CD4-positive, alpha-beta T cell treated with Interleukin-15 for 4 hours (primary cell): Measurements from ENCODE around the gene MAP7D3.
"Not testable (repeated sequence)": the region's sequence is repeated elsewhere in the genome, so short reads cannot be mapped to it uniquely, and the experiment has no call there.

ENCODE experiments used
- DNase-seq: peaks from one replicate; pipeline ENCODE4 v3.0.0-alpha.2; 2020; ENCODE audit warnings: low spot score

MAP7D3 gene

DNA sequence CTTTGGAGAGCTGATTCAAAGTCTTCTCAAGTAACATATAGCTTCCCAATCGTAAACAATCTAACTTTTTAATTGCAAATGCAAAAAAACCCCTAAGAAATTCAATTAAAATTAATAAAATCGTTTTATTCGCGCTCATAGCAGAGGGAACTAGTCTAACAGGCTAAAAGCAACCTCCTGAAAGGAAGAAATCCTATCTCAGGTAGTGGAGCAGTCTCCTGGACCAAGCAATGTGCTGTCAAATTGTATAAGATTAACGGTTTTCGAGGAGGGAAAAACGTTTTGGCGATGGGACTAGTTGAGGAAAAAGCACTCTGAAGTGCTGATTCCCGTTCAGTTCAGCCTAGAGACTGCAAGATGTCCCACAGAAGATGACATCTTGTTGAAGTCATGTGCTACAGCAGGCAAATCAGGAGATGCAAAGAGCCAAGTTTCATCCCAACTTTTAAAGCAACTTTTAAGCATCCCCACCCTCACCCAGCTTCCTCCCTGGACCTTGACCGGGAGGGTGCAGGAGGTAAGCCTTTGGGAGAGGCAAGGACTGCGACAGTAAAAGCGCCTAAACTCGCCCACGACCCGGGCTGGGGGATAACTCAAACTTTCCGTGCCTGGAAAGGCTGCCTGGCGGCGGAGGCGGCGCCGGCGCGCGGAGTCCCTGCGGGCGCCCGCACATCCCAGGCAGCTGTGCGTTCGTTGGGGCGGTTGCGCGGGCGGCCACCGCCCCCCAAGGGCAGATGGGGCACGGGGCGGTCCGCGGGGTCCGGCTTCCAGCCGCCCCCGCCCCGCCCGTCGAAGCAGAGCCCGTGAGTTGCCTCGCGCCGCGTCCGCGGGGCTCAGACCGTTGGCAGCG lies 784 bp downstream of the MAP7D3 start:
- DNase-seq: no peak

DNA sequence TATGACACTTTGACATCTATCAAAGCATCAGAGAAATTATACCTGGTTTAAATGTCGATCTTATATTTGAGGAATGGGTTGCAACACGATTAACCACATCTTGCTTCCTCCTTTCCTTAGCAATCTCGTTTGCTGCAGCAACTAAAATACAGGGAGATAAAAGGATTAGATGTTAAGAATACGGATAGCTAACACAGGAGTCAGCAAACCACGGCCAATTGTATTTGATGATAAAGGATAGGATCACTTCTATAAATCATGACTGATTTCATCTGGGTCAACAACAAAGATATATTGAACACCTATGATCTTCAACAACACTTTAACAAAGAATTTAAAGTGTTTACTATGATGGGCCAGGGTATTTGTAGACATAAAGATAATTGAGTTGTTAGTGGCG lies 5.0 kb downstream of the MAP7D3 start:
- no peak for DNase-seq

DNA sequence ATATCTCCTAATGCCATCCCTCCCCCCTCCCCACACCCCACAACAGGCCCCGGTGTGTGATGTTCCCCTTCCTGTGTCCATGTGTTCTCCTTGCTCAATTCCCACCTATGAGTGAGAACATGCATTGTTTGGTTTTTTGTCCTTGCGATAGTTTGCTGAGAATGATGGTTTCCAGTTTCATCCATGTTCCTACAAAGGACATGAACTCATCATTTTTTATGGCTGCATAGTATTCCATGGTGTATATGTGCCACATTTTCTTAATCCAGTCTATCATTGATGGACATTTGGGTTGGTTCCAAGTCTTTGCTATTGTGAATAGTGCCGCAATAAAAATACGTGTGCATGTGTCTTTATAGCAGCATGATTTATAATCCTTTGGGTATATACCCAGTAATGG lies 13.4 kb downstream of the MAP7D3 start:
- DNase-seq: not testable (repeated sequence)

DNA sequence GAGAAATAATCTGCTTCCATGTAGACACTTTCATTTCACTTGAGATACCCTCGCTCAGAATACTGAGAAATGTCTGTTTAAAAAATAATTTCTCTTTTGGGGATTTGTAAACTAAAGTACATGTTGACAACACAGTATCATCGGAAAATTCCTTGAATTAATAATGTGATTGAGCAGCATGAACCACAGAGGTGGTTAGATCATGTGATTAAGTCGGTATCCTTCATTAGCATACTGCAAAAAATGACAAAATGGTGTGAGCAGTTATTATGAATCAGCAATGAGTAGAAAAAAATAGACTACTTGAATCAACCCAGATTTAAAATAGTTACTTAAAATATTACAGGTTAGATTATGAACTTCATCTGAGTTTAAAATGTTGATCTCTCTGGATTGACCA lies 14.1 kb downstream of the MAP7D3 start:
- DNase-seq: peak; percentile 25

DNA sequence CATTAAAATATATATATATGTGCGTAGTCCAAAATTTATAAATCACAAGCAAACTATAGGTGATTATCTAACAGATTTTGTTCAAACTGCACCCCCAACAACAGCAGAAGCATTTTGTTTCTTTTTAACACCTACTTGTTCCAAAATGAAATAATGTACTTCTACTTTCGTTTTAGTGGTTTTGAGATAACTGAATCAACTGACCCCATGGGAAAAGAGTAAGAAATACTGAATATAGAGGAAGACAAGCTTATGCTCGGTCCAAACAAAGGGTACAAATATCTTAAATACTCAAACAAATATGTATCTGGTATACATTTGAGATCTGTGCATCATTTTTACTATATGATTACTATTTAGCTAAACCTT lies 22.4 kb downstream of the MAP7D3 start:
- DNase-seq: no peak

DNA sequence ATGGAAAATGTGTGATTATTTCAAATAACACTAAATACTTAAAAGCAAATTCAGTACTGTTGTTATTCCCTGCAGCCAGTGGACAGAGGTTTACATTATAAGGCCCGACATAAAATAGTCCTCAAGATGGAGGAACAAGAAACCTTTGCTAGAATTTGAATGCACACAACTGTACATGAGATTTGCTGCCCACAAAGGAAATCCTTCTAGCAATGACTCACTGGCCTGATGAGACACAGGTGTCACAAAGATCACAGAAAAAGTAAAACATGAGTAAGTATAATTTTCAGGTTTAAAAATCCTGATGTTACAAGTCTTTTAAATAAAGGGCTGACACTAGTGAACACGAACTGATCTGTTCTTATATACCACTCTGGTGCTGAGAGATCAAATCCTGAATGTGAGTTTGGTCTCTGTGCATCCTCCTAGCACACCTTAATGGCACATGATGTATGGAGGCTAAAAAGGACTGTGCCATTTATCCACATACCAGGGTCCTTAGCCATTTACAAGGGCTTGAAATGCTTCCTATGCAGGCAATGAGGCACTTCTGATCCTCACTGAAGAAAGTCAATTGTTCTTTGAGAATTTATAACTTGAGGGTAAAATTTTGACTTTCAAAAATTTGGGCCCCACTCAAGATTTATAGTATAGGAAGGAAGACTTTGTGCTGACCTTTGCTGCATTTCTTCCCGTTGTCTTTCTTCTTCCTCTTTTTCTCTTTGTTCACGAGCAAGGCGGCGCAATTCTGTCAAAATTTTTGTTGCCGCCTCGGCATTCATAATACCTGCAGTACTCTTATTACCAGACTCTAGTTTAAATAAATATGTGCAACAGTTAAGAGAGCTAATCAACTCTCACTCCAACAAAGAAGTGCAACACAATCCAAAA lies 23.0 kb downstream of the MAP7D3 start:
- peak; percentile 47 for DNase-seq

DNA sequence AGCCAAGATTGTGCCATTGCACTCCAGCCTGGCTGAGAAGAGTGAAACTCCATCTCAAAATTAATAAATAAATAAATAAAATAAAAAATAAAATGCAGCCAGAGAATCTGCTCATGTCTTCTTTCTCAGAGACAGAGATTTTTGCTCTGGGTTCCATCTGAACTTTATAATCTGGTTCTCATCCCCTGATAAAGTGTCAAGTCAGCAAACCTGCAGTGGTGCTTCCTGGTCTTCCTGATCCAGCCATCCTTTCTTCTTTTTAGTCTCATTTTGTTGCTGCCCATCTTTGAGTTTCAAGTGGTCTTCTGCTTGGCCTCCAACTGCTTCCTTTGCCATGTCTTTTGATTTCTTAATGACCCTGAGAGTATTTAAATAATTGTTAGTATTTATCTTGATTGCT lies 24.1 kb downstream of the MAP7D3 start:
- DNase-seq: no peak

DNA sequence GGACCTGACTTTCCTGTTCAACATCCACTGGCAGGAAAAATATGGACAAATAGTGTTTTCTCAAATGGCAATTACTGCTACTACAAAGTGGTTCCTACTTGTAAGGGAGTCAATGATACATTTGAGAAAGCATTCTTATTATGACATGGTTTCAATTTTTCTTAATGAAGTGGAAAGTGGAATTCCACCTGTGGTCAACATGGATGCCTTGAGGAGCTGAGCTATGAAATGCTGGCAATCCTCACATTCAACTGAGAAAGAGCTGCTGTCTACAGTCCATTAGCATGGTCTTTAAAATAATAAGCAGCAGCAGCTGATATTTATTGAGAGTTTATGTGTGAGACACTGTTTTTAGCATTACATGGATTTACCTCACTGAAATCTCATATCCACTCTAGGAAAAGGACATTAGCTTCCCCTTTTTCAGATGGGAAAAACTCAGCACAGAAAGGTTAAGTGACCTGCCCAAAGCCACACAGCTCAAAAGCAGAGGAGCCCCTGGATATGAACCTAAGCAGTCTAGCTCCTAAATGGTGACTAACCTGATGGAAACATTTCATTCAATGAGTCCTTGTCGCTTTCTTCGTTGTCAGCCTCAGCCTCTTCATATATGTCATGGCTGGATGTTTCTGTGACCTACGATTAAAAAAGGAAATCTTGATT lies 29.2 kb downstream of the MAP7D3 start:
- DNase-seq: no peak

DNA sequence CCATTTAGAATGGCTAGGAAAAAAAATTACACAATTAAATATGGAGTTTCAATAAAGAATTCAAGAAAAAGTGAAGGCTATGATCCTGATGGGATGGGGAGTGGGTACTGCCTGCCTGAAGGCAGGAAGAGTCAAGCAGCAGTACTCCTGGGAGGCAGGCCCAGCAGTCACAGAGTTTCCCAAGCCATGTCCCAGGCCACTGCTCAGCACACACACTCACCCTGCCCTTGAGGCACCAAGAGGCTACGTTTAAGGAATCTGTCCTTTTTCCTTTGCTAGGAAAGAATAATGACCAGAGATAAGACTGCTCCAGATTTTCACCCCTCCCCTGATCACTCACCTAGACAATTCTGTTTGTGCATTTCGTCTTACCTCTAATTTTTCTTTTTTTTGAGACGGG lies 30.2 kb downstream of the MAP7D3 start:
- DNase-seq: no peak

DNA sequence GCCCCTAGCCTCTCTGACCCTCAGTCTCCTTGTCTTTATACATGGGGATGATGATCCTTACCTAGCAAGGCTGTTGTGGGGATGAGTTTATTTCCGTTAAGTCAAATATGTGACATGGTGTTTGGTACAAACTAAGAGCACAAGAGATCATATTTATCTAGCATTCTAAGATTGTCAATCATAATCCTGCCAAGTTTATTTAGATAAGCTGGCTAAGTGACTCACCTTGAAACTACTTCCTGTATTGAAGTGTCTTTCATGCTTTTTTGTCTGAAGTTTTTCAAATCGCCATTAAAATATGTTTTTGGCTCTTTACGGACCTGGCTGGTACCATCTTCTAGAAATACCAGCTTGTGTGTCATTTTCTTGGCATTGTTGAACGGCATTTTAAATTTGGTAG lies 30.7 kb downstream of the MAP7D3 start:
- DNase-seq: no peak

DNA sequence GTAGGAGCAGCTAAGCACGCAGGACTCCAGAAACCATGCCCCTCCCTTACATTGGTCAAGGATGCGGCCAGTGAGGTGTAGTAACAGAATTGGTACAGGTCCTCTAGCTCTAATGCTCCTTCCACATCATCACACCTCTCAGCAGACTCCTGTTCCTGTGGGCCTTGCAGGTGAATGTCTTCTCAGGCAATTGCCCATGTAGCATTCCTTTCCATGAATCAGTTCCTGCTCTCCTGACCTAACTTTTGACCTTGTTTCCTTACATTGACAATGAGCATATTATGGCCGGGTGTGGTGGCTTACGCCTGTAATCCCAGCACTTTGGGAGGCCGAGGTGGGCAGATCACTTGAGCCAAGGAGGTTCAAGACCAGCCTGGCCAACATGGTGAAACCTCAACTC lies 31.3 kb downstream of the MAP7D3 start:
- no peak for DNase-seq

DNA sequence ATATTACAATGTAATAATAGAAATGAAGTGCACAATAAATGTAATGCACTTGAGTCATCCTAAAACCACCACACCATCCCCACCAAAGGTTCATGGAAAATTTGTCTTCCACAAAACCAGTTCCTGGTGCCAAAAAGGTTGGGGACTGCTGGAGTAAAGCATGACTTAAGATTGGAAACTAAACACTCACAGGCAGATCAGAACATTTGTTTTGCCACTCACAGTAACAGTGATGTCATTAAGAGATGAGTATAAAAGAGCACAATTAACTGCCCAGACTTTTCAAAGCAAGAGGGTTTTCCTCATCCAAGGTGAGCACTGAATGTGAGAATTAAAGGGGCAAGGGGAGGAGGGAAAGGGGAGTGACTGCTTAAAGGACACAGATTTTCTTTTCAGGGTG lies 35.6 kb downstream of the MAP7D3 start:
- no peak for DNase-seq

DNA sequence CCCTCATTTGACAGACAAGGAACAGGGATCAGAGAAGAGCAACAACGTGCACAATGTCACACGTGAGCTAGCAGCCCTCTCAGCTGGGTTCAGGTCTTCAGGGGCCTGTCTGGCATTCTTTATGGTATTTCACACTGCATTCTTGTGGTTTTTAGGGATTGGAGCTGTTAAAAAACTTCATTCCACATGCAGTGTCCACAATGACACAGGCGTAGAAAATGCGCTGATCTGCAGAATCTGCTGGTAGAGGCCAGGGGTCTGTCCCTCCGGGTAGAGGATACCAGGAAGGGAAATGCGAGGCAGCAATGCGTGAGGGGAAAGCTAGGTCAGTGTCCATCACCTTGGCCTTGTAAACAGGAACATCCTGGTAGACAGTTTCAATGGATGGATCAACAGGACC lies 36.6 kb downstream of the MAP7D3 start:
- no peak for DNase-seq

DNA sequence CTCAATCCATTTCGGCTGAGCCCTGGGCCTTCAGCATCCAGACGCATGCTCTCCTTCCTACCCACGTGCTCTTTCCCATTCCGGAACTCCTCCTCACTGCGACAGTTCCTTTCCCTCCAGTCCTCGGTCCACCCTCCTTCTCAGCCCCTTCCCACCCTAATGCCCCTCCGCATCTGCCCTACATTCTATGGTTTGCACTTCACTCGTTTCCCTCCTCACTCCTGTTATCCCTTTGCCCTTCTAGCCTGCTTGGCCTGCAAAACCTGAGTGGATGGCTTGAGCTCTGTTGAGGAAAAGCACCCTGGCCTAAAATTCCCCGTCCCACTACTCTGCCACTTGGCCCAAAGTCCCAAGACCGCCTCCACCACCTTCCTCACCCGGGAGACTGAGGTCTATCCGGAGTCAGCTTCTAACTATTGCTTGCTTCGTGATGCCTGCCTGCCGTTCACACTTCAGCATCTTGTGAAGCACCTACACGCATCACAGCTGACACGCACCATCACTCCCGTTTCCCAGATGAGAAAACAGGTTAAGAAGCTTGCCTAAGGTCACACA lies 38.6 kb downstream of the MAP7D3 start:
- no peak for DNase-seq

DNA sequence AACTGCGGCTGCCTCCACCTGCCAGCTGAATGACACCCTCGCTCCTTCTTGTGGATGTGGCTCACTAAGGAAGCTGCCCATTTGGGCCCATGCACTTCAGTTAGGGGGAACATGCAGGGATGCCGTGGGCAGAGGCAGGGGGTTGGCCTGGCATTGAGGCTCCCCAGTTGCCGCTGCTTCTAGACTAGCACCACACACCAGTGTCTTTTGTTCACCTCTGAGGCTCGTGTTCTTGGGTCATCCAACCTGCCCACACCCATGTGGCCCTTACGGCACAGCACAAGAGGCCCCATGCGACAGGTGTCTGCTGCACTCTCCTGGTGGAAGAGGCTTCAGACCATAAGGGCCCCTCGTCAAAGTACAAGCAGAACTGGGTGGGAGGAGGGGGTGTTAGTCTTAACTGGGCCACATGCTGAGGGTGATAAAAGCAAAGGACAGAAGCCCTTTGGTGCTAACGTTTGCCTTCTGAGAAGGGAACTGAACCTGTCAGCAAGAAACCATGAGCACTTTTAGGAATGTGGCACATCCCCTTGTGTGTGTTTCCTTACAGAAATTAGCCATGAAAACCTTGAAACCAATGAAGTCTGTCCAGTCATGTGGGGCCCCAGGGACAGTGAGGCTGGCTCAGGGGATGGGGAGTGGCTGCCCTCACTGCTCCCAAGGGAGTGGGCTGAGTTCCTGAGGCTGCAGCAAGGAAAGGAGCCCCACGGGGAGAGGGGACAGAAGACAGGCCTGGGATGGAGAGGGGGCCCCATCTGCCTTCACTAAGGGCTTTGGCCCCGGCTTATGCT lies 39.2 kb downstream of the MAP7D3 start:
- no peak for DNase-seq

DNA sequence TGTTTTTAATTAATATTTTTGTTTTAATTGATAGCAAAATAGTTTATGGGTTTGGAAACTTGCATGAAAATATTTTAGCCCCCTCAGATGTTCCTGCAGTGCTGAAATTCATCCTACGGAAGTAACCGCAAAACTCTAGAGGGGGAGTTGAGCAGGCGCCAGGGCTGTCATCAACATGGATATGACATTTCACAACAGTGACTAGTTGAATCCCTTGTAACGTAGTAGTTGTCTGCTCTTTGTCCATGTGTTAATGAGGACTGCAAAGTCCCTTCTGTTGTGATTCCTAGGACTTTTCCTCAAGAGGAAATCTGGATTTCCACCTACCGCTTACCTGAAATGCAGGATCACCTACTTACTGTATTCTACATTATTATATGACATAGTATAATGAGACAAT lies 40.4 kb downstream of the MAP7D3 start:
- no peak for DNase-seq

DNA sequence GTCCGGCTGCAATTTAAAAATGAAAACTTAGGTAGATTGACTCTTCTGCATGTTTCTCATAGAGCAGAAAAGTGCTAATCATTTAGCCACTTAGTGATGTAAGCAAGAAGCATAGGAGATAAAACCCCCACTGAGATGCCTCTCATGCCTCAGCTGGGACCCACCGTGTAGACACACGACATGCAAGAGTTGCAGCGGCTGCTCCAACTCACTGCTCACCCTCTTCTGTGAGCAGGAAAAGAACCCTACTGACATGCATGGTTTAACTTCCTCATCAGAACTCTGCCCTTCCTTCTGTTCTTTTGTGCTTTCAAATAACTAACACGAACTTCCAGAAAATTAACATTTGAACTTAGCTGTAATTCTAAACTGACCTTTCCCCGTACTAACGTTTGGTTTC lies 41.0 kb downstream of the MAP7D3 start:
- DNase-seq: no peak

DNA sequence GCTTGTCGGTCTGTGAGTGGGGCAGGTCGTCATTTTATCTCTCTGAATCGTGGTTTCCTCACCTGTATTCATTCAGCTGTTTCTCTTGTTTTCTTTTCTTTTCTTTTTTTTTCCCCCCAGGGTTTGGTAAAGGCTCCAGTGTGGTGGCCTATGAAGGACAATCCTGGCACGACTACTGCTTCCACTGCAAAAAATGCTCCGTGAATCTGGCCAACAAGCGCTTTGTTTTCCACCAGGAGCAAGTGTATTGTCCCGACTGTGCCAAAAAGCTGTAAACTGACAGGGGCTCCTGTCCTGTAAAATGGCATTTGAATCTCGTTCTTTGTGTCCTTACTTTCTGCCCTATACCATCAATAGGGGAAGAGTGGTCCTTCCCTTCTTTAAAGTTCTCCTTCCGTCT lies 41.4 kb downstream of the MAP7D3 start:
- no peak for DNase-seq

DNA sequence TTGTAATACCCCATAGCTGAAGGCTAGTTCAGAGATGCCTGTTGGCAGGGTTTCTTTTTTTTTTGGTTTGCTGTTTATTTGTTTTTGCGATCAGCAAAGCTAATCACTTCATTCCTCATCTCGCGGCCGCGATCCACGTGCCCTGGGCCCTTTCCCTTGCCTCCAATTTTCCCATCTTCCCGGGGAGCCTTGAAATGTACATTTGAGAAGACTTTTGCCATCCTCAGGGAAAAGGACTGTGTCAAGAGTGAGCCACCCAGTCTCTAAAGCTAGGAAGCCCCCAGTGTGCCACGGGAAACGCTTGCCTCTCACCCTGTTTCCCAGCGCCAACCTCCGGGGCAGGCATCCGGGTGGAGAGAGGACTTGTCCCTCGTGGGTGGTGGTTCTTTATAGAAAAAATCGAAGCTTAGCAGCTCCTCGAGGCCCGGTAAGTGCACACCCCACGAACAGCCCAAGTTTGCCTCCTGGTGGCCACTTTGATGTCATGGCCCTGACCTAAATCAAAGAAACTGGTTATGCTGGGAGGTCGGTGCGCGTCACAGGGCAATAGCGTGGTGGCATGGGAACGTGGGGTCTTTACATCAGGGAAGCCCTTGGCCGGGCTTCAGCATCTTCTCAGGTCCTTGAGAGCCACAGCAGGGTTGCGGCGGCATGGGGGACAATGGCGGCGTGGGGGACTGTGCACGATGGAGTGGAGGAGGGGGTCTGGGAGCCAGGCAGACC lies 42.0 kb downstream of the MAP7D3 start:
- DNase-seq: peak; percentile 49

DNA sequence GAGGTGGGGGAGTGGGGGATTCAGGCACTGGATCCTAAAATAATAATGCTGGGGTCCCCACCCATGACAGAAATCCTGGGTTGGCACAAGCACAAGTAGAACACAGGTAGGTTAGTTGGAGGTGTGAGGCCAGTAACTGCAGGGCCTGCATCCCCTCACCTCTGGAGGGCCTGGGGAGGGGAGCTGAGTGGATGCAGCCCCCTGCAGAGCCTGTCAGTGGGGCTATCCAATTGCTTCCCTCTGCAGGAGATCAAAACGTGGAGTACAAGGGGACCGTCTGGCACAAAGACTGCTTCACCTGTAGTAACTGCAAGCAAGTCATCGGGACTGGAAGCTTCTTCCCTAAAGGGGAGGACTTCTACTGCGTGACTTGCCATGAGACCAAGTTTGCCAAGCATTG lies 43.7 kb downstream of the MAP7D3 start:
- DNase-seq: no peak

DNA sequence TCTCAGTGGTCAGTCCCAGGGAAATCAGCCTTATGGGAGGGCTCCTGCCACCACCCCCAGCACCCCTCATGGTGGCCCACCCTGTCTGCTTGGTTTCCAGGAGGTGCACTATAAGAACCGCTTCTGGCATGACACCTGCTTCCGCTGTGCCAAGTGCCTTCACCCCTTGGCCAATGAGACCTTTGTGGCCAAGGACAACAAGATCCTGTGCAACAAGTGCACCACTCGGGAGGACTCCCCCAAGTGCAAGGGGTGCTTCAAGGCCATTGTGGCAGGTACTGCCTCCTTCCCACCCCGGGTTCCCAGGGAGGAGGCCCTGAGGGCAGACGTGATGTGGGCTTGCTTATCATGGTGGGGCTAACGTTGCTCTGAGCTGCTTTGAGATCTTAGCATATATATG lies 44.3 kb downstream of the MAP7D3 start:
- DNase-seq: no peak
